HG03135 (cell line): ENCODE data around the gene RAMP1.
"Not testable (repeated sequence)": the region's sequence is repeated elsewhere in the genome, so short reads cannot be mapped to it uniquely, and the experiment has no call there.

Experiments
- ATAC-seq: cut with Tn5 transposase; IDR thresholded peaks from one replicate; pipeline ENCODE4 v1.9.1; 2021; ENCODE audit warnings: mild to moderate bottlenecking, moderate library complexity; ENCODE audit not compliant: unreplicated experiment

RAMP1 gene

GRCh38 chr2:237942513-237942899 lies 83.1 kb downstream of the RAMP1 start:
- no peak for ATAC-seq

GRCh38 chr2:237943395-237944094 lies 84.1 kb downstream of the RAMP1 start:
- ATAC-seq, result no peak

- ATAC-seq, result no peak
Observed at GRCh38 chr2:237944302-237944701, 84.9 kb downstream of the RAMP1 start.

- ATAC-seq, result no peak
Observed at GRCh38 chr2:237946423-237946822, 87.0 kb downstream of the RAMP1 start.

GRCh38 chr2:237951354-237951753 lies 91.9 kb downstream of the RAMP1 start:
- not testable (repeated sequence) for ATAC-seq

- ATAC-seq, result no peak
Observed at GRCh38 chr2:237951878-237952277, 92.5 kb downstream of the RAMP1 start.

GRCh38 chr2:237952851-237953250 lies 93.4 kb downstream of the RAMP1 start:
- ATAC-seq, result no peak

- ATAC-seq, result no peak
Observed at GRCh38 chr2:237955640-237956401, 96.4 kb downstream of the RAMP1 start.

GRCh38 chr2:237956402-237956736 lies 96.9 kb downstream of the RAMP1 start:
- no peak for ATAC-seq

GRCh38 chr2:237961637-237962036 lies 102.2 kb downstream of the RAMP1 start:
- no peak for ATAC-seq
